Measurements from ENCODE around the gene POC5. TPM values are rescaled to one million over a fixed set of nuclear protein-coding genes. Genes with fewer than 3 reads are reported as not detected.
A peak's percentile ranks its signal among the peaks of the same experiment; 100 is the strongest.
"Not testable (repeated sequence)": the region's sequence is repeated elsewhere in the genome, so short reads cannot be mapped to it uniquely, and the experiment has no call there.

POC5 gene
- 10 to 100 TPM in 1 of 2 donors, 1 to 10 TPM in 1; 9.2 to 18.3 TPM for total RNA-seq

- Mint-ChIP-seq H3K27me3 (no peaks in the 10 kb centered on the region), H3K4me3 (peak within 1 kb of the TSS; percentile 99), H3K27ac (peak within 1 kb of the TSS; percentile 99), H3K4me1 (peaks cover 23% of the 10 kb centered on the region), H3K36me3 (ENCODE audit: low read depth) (peaks cover 40% of the 10 kb centered on the region), H3K9me3 (no peaks in the 10 kb centered on the region)
- peak; percentile 93 for ATAC-seq (replicated peaks)
Measured at GRCh38 chr5:75717082-75717922, at the start of gene POC5. TSS of gene POC5 (minus strand) at chr5:75717437. CDS start at chr5:75712937, 4,500 bp downstream.

GRCh38 chr5:75758116-75758515 lies 40.9 kb upstream of the POC5 start:
- Mint-ChIP-seq H3K9me3 (no peaks in the 10 kb centered on the region), H3K27ac (no peak overlapping the region), H3K27me3 (peaks cover 30% of the 10 kb centered on the region), H3K4me1 (no peaks in the 10 kb centered on the region), H3K4me3 (no peak overlapping the region), H3K36me3 (ENCODE audit: low read depth) (no peaks in the 10 kb centered on the region)
- ATAC-seq (replicated peaks), result no peak

- no peaks in the 10 kb centered on the region for H3K9me3 Mint-ChIP-seq
- H3K27me3 Mint-ChIP-seq, result peaks cover 28% of the 10 kb centered on the region
- H3K36me3 Mint-ChIP-seq (ENCODE audit: low read depth), result no peaks in the 10 kb centered on the region
- H3K4me3 Mint-ChIP-seq, result no peak overlapping the region
- H3K27ac Mint-ChIP-seq, result no peak overlapping the region
- no peak for ATAC-seq (replicated peaks)
- H3K4me1 Mint-ChIP-seq, result no peaks in the 10 kb centered on the region
Measured at GRCh38 chr5:75756981-75757380, 39.7 kb upstream of the POC5 start.

- Mint-ChIP-seq H3K4me3 (no peak overlapping the region), H3K9me3 (no peaks in the 10 kb centered on the region), H3K4me1 (no peaks in the 10 kb centered on the region), H3K27ac (no peak overlapping the region), H3K36me3 (ENCODE audit: low read depth) (no peaks in the 10 kb centered on the region), H3K27me3 (peaks cover 33% of the 10 kb centered on the region)
- no peak for ATAC-seq (replicated peaks)
Measured at GRCh38 chr5:75756211-75756610, 39.0 kb upstream of the POC5 start.

- Mint-ChIP-seq H3K9me3 (no peaks in the 10 kb centered on the region), H3K36me3 (ENCODE audit: low read depth) (no peaks in the 10 kb centered on the region), H3K27me3 (peaks cover 34% of the 10 kb centered on the region), H3K27ac (no peak overlapping the region), H3K4me1 (no peaks in the 10 kb centered on the region), H3K4me3 (no peak overlapping the region)
- no peak for ATAC-seq (replicated peaks)
Measured at GRCh38 chr5:75753182-75753581, 35.9 kb upstream of the POC5 start.

- peaks cover 4% of the 10 kb centered on the region for H3K9me3 Mint-ChIP-seq
- no peak overlapping the region for H3K27ac Mint-ChIP-seq
- H3K4me1 Mint-ChIP-seq, result no peaks in the 10 kb centered on the region
- no peak for ATAC-seq (replicated peaks)
- no peak overlapping the region for H3K4me3 Mint-ChIP-seq
- H3K27me3 Mint-ChIP-seq, result peaks cover 33% of the 10 kb centered on the region
- H3K36me3 Mint-ChIP-seq (ENCODE audit: low read depth), result no peaks in the 10 kb centered on the region
Measured at GRCh38 chr5:75744355-75744754, 27.1 kb upstream of the POC5 start.

- no peaks in the 10 kb centered on the region for H3K36me3 Mint-ChIP-seq (ENCODE audit: low read depth)
- H3K9me3 Mint-ChIP-seq, result peaks cover 3% of the 10 kb centered on the region
- peaks cover 21% of the 10 kb centered on the region for H3K27me3 Mint-ChIP-seq
- ATAC-seq (replicated peaks), result no peak
- no peak overlapping the region for H3K27ac Mint-ChIP-seq
- no peak overlapping the region for H3K4me3 Mint-ChIP-seq
- no peaks in the 10 kb centered on the region for H3K4me1 Mint-ChIP-seq
Measured at GRCh38 chr5:75736273-75736672, 19.0 kb upstream of the POC5 start.

- Mint-ChIP-seq H3K36me3 (ENCODE audit: low read depth) (no peaks in the 10 kb centered on the region), H3K4me1 (no peaks in the 10 kb centered on the region), H3K4me3 (no peak overlapping the region), H3K27me3 (peaks cover 11% of the 10 kb centered on the region), H3K27ac (no peak overlapping the region), H3K9me3 (no peaks in the 10 kb centered on the region)
- ATAC-seq (replicated peaks), result no peak
Measured at GRCh38 chr5:75734913-75735789, 17.9 kb upstream of the POC5 start.

- ATAC-seq (replicated peaks), result no peak
- no peaks in the 10 kb centered on the region for H3K36me3 Mint-ChIP-seq (ENCODE audit: low read depth)
- peaks cover 5% of the 10 kb centered on the region for H3K27me3 Mint-ChIP-seq
- no peak overlapping the region for H3K27ac Mint-ChIP-seq
- H3K9me3 Mint-ChIP-seq, result no peaks in the 10 kb centered on the region
- H3K4me1 Mint-ChIP-seq, result no peaks in the 10 kb centered on the region
- no peak overlapping the region for H3K4me3 Mint-ChIP-seq
Measured at GRCh38 chr5:75733767-75734166, 16.5 kb upstream of the POC5 start.

GRCh38 chr5:75731515-75731914 lies 14.3 kb upstream of the POC5 start:
- H3K27ac Mint-ChIP-seq; H3K4me3 Mint-ChIP-seq; H3K9me3 Mint-ChIP-seq; H3K4me1 Mint-ChIP-seq; ATAC-seq (replicated peaks); H3K36me3 Mint-ChIP-seq (ENCODE audit: low read depth): not testable (repeated sequence)
- H3K27me3 Mint-ChIP-seq, result peaks cover 14% of the 10 kb centered on the region

GRCh38 chr5:75729321-75729720 lies 12.1 kb upstream of the POC5 start:
- no peaks in the 10 kb centered on the region for H3K4me1 Mint-ChIP-seq
- no peak overlapping the region for H3K4me3 Mint-ChIP-seq
- peaks cover 15% of the 10 kb centered on the region for H3K27me3 Mint-ChIP-seq
- H3K9me3 Mint-ChIP-seq, result no peaks in the 10 kb centered on the region
- no peaks in the 10 kb centered on the region for H3K36me3 Mint-ChIP-seq (ENCODE audit: low read depth)
- H3K27ac Mint-ChIP-seq, result no peak overlapping the region
- no peak for ATAC-seq (replicated peaks)

GRCh38 chr5:75727931-75728330 lies 10.7 kb upstream of the POC5 start:
- ATAC-seq (replicated peaks), result no peak
- no peaks in the 10 kb centered on the region for H3K36me3 Mint-ChIP-seq (ENCODE audit: low read depth)
- no peaks in the 10 kb centered on the region for H3K4me1 Mint-ChIP-seq
- peaks cover 15% of the 10 kb centered on the region for H3K27me3 Mint-ChIP-seq
- no peak overlapping the region for H3K27ac Mint-ChIP-seq
- no peak overlapping the region for H3K4me3 Mint-ChIP-seq
- H3K9me3 Mint-ChIP-seq, result no peaks in the 10 kb centered on the region

GRCh38 chr5:75726224-75726623 lies 9.0 kb upstream of the POC5 start:
- not testable (repeated sequence) for H3K36me3 Mint-ChIP-seq (ENCODE audit: low read depth); H3K4me3 Mint-ChIP-seq; H3K9me3 Mint-ChIP-seq; ATAC-seq (replicated peaks); H3K4me1 Mint-ChIP-seq; H3K27ac Mint-ChIP-seq
- peaks cover 15% of the 10 kb centered on the region for H3K27me3 Mint-ChIP-seq

GRCh38 chr5:75723378-75723777 lies 6.1 kb upstream of the POC5 start:
- no peak for ATAC-seq (replicated peaks)
- no peak overlapping the region for H3K4me3 Mint-ChIP-seq

GRCh38 chr5:75721573-75721972 lies 4.3 kb upstream of the POC5 start:
- Mint-ChIP-seq H3K27me3 (peaks cover 6% of the 10 kb centered on the region), H3K9me3 (no peaks in the 10 kb centered on the region), H3K4me3 (no peak overlapping the region), H3K27ac (no peak overlapping the region), H3K36me3 (ENCODE audit: low read depth) (peaks cover 6% of the 10 kb centered on the region), H3K4me1 (no peaks in the 10 kb centered on the region)
- no peak for ATAC-seq (replicated peaks)

More at GRCh38 chr5:75723378-75723777, 6.1 kb upstream of the POC5 start:
- Mint-ChIP-seq H3K4me1 (no peaks in the 10 kb centered on the region), H3K9me3 (no peaks in the 10 kb centered on the region), H3K27ac (no peak overlapping the region), H3K27me3 (peaks cover 15% of the 10 kb centered on the region), H3K36me3 (ENCODE audit: low read depth) (no peaks in the 10 kb centered on the region)
